Ascending aorta (tissue), 2 donors: Measurements from ENCODE around the gene CAMK1D. TPM values are rescaled to one million over a fixed set of nuclear protein-coding genes. Genes with fewer than 3 reads are reported as not detected.

Source experiments
- DNase-seq, 2 donors: peaks; one replicate each; pipeline ENCODE4 v3.0.0-alpha.2; 2019; ENCODE audit warnings: low spot score in 2 of 2
- H3K27ac ChIP-seq, 2 donors: fragments of 200-600 bp; sonication (generic); one replicate each; pipeline ENCODE4 v1.5.1; 2016 to 2017; ENCODE audit warnings: mild to moderate bottlenecking in 1 of 2
- H3K27me3 ChIP-seq: fragments of 200-600 bp; sonication (generic); one replicate; pipeline ENCODE4 v1.5.1; 2017
- H3K36me3 ChIP-seq, 2 donors: fragments of 200-600 bp; sonication (generic); one replicate each; pipeline ENCODE4 v1.5.1; 2016
- H3K4me1 ChIP-seq, 2 donors: fragments of 200-600 bp; sonication (generic); one replicate each; pipeline ENCODE4 v1.5.1; 2016 to 2017; ENCODE audit warnings: mild to moderate bottlenecking in 1 of 2
- H3K4me3 ChIP-seq, 2 donors: fragments of 200-600 bp; sonication (generic); one replicate each; pipeline ENCODE4 v1.5.1; 2016 to 2017; ENCODE audit warnings: mild to moderate bottlenecking in 1 of 2
- H3K9me3 ChIP-seq, 2 donors: fragments of 200-600 bp; sonication (generic); one replicate each; pipeline ENCODE4 v1.5.1; 2016
- intact Hi-C: fragments of 100-400 bp; cut with DNase I; formaldehyde crosslinking; loops from one replicate; pipeline ENCODE4 v1.15.1; 2023
- total RNA-seq: library from RNA; depleted of rRNA; stranded (reverse); fragments of >200 nt; gene quantifications from one replicate; pipeline ENCODE4 v1.1.0, GENCODE V29; 2016
- TF ChIP-seq, protein P1 (sequence below), 3 experiments: fragments of 200-600 bp in 2 of 3; fragments of 450-650 bp in 1 of 3; sonication (generic) in 2 of 3; IDR thresholded peaks; one replicate each; pipeline ENCODE4 v1.5.1; 2016 to 2019; ENCODE audit warnings: antibody characterized with exemption in 3 of 3, mild to moderate bottlenecking in 1 of 3, moderate library complexity in 1 of 3

CAMK1D gene
- total RNA-seq, 1 donor from 2014 or later: 4.2 TPM

GRCh38 chr10:12484002-12484918, 134.9 kb downstream of the CAMK1D start:
- intact Hi-C loops: loop anchor here (2.0 kb wide), 1 partner anchor 35 kb away; no protein-coding TSS in a partner anchor
- Histone ChIP-seq H3K27ac (peak overlapping the region; percentile 73 to 90), H3K4me1 (peaks cover 3 to 16% of the 10 kb centered on the region in 2 donors), H3K9me3 (no peaks in the 10 kb centered on the region), H3K27me3 (no peaks in the 10 kb centered on the region), H3K4me3 (peak overlapping the region in 1 of 2 donors; percentile 57), H3K36me3 (no peaks in the 10 kb centered on the region)
- no peak for DNase-seq
- TF ChIP-seq, protein P1, sequence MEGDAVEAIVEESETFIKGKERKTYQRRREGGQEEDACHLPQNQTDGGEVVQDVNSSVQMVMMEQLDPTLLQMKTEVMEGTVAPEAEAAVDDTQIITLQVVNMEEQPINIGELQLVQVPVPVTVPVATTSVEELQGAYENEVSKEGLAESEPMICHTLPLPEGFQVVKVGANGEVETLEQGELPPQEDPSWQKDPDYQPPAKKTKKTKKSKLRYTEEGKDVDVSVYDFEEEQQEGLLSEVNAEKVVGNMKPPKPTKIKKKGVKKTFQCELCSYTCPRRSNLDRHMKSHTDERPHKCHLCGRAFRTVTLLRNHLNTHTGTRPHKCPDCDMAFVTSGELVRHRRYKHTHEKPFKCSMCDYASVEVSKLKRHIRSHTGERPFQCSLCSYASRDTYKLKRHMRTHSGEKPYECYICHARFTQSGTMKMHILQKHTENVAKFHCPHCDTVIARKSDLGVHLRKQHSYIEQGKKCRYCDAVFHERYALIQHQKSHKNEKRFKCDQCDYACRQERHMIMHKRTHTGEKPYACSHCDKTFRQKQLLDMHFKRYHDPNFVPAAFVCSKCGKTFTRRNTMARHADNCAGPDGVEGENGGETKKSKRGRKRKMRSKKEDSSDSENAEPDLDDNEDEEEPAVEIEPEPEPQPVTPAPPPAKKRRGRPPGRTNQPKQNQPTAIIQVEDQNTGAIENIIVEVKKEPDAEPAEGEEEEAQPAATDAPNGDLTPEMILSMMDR (IDR thresholded peaks at IDR 0.05): no peak

DNA sequence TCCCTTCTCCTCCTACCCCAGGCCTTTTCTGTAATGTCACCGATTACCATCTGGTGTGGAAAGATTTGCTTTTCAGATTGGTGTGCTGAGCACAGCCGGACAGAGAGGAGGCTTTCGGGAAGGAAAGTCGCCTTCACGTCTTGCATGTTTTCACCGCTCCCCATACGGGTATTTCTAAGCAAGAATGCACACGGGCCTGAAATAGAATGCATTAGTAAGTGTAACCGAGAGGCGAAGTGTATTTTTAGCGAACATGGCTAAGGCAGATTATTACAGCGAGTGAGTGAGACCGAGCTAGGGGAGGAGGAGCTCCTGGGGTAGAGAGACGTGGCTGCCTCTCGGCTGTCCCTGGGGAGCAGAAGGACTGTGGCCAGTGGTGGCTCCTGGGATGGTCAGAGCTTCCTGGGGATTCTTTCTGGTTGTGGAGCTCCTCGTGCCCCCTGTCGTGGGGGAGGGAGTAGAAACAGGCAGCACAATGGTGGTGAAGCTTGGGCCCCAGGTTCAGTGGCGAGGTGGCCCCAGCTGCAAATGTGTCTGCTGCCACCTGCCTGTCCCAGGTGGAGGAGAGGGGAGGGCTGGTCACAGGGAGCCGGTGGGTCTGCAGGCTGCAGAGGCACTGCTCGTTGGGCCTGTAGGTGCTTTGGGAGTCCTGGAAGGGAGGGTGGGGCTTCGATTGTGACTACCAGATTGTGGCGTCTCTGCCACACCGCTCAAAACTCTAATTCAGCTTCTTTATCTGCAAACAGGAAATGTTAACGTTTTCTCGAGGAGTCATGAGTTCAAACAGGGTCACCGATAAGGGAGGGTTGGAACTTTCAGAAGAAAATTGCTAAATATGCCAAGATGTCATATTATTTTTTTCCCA, 135.8 kb downstream of the CAMK1D start:
- H3K27me3 ChIP-seq: no peaks in the 10 kb centered on the region
- peak overlapping the region; percentile 18 to 57 for H3K4me3 ChIP-seq
- TF ChIP-seq, protein P1 (IDR thresholded peaks at IDR 0.05): peak in 2 of 3 experiments; percentile 16 to 20
- peaks cover 3 to 16% of the 10 kb centered on the region in 2 donors for H3K4me1 ChIP-seq
- intact Hi-C loops: loop anchor here (1.0 to 2.0 kb wide), 2 partner anchors 36 to 136 kb away; partner anchors contain the start of gene CAMK1D
- no peaks in the 10 kb centered on the region for H3K9me3 ChIP-seq
- peak in 1 of 2 donors; percentile 82 for DNase-seq
- no peaks in the 10 kb centered on the region for H3K36me3 ChIP-seq
- H3K27ac ChIP-seq: peak overlapping the region; percentile 73 to 90

- Histone ChIP-seq H3K4me3 (no peak overlapping the region), H3K4me1 (peaks cover 3 to 16% of the 10 kb centered on the region in 2 donors), H3K27ac (no peak overlapping the region), H3K27me3 (no peaks in the 10 kb centered on the region), H3K36me3 (no peaks in the 10 kb centered on the region), H3K9me3 (no peaks in the 10 kb centered on the region)
- no peak for DNase-seq
- TF ChIP-seq, protein P1 (IDR thresholded peaks at IDR 0.05): no peak
- intact Hi-C loops: no loop called here
These were observed 138.0 kb downstream of the CAMK1D start for GRCh38 chr10:12487366-12487765.

GRCh38 chr10:12488626-12489025, 139.3 kb downstream of the CAMK1D start:
- intact Hi-C loops: no loop called here
- DNase-seq: no peak
- TF ChIP-seq, protein P1 (IDR thresholded peaks at IDR 0.05): no peak

DNA sequence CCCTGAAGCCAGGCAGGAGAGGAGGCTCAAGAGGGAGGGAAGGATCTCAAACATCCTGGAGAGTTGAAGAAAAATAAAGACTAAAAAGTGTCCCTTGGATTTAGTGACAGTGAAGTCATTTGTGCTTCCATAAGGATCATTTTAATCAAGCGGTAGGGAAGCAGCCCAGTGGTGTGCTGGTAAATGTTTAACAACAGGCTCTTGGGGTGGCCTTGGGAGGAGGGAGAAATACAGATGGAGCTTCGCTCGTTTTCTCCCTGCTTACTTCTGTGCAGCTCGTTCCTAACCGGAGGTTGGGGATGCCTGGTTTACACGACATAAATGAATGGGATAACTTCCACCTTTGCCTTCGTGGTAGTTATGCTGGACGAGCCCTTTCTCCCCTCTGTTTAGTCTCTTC, 140.0 kb downstream of the CAMK1D start:
- Histone ChIP-seq H3K36me3 (no peaks in the 10 kb centered on the region), H3K4me1 (peaks cover 3 to 15% of the 10 kb centered on the region in 2 donors), H3K9me3 (no peaks in the 10 kb centered on the region), H3K27me3 (no peaks in the 10 kb centered on the region), H3K27ac (no peak overlapping the region), H3K4me3 (no peak overlapping the region)
- no peak for DNase-seq
- TF ChIP-seq, protein P1 (IDR thresholded peaks at IDR 0.05): no peak
- intact Hi-C loops: no loop called here

More at GRCh38 chr10:12488626-12489025, 139.3 kb downstream of the CAMK1D start:
- H3K9me3 ChIP-seq: no peaks in the 10 kb centered on the region
- H3K36me3 ChIP-seq: no peaks in the 10 kb centered on the region
- no peak overlapping the region for H3K4me3 ChIP-seq
- H3K27ac ChIP-seq: no peak overlapping the region
- peaks cover 3 to 16% of the 10 kb centered on the region in 2 donors for H3K4me1 ChIP-seq
- H3K27me3 ChIP-seq: no peaks in the 10 kb centered on the region
